SIG-M5 treated with dmso at 0.1 percent for 504 hours (cell line): ENCODE data around the gene IGLON5.

Source experiments
- DNase-seq: peaks from one replicate; lab custom pipeline; 2025; ENCODE audit not compliant: unreplicated experiment; lab: John Stamatoyannopoulos, UW

The IGLON5 gene

DNA sequence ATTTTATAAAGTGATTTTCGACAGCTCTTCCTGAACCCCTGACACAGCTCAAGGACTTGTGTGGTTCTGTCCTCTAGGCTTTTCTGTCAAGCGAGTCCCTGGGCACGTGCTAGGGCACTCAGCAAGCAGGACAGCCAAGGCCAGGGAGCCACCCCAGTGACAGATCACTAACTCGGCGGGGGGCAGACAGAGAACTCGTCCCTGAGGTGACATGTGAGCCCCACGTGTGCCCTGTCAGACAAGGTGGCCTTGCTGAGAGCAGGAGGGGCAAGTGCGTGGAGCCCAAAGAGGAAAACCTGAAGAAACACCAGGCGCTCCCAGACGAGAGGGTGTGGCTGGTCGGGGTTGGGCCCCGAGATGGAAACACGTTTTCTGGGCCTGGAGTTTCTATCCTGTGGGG, 49.8 kb downstream of the IGLON5 start:
- DNase-seq = no peak

DNA sequence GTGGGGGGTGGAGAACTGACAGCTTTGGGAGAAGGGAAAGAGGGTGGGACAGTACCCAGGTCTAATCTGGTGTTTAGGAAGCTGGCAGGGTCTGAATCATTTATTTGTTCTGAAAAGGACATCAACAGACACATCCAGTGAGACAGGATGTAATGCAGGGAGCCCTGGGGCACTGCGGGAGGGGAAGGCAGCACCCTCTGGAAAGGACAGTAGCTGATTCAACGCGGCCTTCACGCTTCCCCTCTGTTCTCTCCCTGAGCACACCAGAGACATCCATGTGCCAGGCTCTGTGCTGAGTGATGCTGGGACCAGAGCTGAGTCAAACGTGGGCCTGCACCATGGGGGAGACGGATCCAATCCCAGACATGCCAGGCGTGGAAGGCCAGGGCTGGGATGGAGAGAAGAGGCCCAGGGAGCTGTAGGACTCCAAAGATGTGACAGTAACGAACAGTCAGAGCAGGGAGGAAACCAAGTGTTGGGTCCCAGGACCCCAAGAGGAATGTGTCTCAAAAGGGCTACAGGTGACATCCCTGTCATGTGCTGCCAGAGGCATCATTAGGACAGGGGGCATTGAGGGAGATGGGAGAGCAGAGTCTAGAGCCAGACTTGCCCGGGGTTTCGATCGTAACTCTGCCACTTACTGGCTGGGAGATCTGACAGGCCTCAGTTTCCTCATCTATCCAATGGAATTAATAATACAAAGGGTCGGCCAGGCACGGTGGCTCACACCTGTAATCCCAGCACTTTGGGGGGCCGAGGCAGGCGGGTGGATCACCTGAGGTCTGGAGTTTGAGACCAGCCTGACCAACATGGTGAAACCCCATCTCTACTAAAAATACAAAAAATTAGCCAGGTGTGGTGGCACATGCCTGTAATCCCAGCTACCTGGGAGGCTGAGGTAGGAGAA, 53.0 kb downstream of the IGLON5 start:
- DNase-seq = no peak

DNA sequence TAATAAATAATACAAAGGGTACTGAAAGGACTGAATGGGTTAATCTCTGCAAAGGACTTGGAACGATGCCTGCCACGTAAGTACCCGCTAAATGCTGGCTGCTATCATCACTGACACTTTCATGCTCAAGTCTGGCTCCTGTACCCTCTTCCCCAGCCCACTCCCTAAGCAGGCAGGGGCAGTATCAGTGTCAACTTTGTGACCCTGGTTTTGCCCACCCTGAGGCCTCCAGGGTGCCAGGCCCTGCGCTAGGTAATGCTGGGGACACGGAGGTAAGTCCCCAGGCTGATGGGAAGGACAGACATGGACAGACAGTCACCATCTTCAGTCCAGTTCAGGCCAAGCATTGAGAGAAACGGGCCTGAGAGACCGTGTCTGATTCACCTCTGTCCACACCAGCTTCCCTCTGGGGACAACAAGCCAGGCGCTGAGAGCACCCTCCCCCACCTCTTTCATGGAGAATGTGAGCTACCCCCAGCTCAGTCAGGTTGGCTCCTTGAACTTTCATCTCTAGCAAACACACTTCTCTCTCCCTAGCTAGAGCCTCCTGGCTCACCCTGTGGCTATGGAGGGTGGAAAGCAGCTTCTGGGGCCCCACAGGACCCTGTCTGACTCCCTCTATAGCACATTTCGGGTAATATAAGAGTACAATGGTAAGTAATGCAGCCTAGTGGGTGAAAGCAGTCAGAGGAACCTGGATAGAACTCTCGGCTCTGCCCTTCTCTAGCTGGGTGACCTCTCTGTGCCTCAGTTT, 53.9 kb downstream of the IGLON5 start:
- peak; percentile 32 for DNase-seq

DNA sequence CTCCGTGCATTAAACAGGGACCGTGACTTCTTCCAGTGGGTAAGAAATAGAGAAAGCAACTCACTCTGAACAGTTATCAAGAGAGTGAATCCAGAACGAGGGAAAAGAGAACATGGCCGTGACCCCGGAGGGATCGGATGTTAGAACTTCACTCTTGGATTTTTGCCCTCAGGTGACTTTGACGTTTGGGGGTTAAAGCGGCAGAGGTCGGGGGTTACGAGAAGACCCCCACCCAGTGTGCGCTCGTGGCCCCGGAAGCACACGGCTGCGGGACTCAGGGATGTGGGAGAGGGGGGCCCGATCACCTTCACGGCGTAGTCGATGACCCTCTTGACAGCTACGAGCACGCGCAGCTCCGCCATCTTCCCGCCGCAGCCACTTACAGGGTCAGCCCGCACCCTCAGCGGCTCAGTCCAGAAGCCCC, 54.5 kb downstream of the IGLON5 start, which contains the start of gene ETFB:
Gene ETFB, minus strand, starts transcription at position 424 of the 424 bp plus-strand sequence. Its CDS starts 62 bp downstream, at position 362.
- no peak for DNase-seq

DNA sequence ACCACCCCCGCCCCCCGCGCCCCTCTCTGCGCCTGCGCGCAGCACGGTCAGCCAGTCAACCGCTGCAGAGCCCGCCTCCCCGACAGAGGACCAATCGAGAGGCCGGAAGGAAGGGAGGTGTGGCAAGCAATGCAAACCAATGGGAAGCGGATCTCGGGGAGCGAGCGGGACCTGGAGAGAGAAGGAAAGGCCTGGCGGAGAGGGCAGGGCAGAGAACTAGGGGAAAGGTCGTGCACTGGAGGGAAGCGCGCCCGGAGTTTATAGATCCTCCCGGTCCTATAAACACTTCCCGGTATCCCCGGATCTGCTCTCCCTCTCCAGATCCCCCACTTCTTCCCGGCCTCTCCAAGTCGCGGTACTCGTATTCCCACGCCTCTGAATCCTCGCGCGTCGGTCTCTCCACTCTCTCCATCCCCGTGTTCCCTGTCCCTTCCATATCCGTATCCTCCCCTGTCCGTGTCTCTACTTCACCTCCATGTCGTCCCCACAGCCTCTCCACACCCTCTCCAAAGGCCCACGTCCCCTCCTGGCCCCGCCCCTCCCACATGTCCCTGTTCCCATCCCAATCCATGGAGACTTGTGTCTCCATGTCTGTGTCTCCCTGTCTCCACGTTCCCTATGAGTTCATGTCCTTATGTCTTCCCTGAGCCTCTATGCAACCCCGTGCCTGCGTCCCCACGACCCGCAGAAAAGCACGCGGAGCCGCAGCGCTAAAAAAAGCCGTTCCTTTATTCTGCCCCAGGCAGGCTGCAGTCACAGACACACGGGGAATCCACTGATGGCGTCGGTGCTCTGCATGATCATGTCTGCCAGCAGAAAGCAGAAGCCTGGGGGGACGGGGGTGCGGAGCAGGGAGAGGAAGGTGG, 55.2 kb downstream of the IGLON5 start:
- DNase-seq = peak; percentile 98

DNA sequence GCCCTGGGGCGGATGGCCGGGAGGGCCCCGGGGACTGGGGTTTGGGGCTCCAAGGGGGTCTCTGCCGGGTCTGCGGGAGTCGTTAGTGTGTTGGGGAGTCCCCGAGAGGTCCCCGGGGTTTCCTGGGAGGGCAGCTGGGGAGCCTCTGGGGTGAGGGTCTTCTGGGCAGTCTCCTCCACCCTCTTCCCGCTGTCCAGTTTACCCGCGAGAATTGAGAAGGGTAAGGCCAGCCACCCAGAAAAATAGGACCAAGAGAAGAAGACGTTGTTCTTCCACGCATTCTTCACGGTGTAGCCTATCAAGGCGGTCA, 55.8 kb downstream of the IGLON5 start:
- DNase-seq = no peak

DNA sequence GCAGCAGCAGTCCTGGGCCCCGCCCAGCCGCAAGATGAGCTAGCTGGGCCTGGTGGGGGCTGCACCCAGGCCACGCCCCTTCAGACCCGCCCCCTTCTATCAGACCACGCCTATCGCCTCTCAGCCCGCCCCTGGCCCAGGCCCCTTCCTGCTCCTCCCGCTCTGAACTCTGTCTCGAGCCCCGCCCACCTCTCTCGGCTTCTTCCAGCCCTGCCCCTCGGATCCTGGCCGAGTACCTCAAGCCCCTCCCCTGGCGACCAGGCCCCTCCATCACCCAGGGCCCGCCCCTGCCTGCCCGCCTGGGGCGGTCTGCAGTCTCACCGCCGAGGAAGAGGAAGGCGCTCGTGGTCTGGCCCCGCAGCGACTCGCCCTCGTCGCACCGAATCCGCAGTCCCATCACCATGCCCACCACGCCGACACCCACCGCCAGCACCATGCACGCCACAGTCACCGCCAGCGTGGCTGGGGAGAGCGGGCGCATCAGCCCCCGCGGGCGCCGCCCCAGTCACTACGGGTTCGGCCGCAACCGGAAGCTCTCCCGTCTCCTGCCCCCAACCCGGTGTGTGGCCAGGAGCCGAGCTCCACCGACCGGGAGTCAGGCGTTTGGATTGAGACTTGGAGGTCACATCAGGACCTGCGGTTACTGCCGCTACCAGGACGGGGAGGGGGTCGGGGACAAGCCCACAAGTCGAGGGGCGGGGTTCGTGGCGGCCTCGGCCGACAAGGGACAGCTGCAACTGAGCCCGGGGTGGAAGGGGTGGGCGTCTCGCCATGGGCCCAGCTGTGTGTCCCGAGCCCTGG, 56.3 kb downstream of the IGLON5 start:
- peak; percentile 97 for DNase-seq

DNA sequence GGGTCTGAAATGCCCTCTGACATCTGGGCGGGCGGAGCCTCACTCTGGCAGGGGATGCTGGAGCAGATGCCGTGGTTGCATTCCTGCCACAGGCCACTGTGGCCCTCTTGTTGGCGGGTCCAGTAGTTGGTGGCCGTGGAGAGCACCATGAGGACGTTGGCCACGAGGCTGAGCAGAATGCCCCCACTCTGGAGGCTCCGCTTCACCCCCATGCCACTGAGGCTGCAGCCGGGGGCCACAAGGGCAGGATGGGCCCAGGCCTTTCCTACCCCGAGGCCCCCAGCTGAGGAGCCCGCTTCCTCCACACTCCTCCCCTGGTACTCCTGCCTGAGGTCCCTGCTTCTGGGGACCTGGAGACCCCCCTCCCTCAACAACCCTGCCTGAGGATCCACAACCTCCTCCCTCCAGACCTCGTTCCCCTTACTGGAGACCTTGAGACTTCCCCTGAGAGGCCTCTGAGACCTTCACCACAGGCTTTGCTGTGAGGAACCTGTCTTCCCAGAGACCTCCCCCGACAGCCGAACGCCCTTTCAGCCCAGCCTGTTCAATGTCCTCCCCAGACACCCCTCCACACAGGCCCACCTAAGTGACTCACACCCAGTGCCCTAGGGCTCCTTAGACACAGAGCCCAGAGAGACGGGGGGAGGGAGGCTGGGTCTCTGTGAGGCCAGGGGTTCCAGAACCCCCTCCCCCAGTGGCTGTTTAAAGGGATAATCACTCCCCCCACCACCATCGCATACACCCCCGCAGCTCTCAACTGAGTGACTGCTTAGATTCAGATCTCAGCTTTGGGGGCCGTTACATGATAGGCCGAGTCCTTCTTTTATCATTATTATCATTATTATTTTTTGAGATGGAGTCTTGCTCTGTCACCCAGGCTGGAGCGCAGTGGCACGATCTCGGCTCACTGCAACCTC, 57.2 kb downstream of the IGLON5 start, which contains the start of gene CLDND2:
Gene CLDND2, minus strand, starts transcription at position 638 of the 917 bp plus-strand sequence. Its CDS starts 426 bp downstream, at position 212.
- peak; percentile 17 for DNase-seq

DNA sequence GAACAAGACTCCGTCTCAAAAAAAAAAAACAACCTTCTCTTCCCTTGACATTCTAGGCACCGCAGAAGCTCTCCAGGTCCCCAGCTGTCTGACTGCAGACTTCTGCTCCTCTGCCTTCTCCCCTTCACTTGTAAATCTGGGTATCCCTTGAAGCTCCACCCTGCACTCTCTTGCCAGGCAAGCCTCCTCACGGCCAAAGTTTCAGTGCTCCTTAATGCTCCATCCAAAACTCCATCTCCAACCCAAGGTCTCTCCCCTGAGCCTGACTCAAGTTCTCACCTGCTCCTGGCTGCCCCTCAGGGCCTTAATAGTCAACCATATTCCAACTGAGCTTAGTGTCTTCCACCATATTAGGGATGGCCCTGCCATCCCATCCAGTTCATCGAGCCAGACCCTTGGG, 58.8 kb downstream of the IGLON5 start:
- DNase-seq = no peak

DNA sequence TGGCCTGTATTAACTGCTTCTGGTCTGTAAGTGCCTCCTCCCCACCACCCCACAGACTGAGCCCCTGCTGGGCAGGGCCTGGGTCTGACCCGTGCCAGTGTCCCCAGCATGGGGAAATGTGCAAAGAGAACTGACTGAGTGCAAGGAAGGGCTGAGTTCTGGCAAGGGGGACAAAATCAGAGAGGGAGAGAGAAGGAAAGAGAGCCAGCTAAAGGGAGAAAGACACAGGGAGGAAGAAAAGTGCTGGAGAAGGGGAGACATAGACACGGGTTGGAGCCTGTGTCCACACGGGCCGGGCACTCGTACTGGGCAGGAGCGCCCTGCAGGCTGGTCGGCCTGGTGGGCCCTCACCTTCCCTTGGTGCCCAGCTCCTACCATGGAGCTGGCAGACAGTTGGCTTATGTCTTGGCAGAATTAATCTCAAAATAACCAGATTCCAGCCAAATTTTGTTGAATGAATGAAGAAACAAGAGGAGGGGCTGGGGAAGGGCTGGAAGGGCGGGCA, 59.8 kb downstream of the IGLON5 start:
- DNase-seq = no peak

DNA sequence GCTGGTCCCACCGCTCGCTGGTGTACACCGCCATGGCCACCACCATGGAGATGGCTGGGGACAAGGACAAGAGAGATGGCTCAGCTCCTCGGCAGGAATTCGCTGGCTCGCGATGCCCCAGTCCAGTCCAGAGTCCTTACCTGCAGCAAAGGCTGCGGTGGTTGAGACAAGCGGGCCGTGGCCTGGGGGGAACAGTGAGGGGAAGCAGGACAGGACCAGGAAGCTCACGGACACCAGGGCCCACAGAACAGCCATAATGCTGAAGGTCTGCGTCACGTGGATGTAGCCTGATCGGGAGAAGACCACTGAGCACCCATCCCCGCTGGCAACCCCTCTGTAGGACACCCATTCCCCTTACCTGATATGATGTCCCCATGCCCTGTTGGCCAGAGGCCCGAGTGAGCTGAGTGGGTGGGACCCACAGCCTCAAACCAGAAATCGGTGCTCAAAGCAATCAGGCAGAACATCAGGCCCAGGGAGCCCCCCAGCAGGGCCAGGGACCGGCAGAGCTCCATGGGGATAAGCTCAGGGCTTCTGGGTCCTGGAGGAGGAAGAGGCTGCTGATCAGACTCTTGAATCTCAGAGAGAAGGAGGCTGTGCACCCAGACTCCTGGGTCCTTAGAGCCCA, 60.7 kb downstream of the IGLON5 start:
- DNase-seq = no peak

DNA sequence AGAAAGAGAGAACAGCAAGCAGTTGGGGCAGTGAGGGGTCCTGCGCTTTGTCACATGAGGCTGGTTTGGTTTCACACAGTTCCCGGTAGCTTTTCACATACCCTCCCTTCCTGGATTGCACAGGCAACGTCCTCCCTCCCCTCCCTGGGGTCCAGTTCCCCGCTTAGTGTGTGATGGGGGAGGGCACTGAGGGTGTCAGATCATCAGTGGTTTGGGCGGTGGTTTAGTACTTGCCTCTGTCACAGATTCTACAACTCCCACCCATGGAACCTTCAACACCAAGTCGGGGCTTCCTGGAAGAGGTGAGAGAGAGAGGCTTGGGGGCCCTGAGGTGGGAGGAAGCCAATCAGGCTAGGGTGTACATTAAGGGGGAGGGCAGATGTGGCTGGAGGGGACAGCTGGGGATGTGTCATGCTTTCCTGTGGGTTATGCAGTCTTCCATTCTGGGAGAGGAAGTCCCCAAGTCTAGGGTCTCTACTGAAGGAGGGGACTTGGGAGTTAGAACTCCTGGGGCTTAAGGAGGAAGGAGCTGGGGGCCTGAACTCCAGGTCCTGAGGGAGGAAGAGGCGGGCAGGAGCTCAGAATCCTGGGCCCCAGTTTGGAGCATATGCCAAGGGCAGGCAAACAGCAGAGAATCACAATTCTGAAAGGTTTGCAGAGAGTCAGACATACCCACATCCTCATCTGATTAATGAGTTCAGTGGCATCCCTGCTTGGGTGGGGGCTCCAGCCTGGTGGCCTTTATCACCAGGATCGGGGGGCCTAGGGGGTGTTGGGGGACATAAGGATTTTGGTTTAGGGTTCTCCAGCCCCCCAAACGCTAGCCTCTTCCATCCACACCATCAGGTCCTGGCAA, 61.4 kb downstream of the IGLON5 start, which contains the start of gene NKG7:
Gene NKG7, minus strand, starts transcription at position 6 of the 856 bp plus-strand sequence. CDS start 119 bp downstream, outside the sequence.
- DNase-seq = peak; percentile 96

DNA sequence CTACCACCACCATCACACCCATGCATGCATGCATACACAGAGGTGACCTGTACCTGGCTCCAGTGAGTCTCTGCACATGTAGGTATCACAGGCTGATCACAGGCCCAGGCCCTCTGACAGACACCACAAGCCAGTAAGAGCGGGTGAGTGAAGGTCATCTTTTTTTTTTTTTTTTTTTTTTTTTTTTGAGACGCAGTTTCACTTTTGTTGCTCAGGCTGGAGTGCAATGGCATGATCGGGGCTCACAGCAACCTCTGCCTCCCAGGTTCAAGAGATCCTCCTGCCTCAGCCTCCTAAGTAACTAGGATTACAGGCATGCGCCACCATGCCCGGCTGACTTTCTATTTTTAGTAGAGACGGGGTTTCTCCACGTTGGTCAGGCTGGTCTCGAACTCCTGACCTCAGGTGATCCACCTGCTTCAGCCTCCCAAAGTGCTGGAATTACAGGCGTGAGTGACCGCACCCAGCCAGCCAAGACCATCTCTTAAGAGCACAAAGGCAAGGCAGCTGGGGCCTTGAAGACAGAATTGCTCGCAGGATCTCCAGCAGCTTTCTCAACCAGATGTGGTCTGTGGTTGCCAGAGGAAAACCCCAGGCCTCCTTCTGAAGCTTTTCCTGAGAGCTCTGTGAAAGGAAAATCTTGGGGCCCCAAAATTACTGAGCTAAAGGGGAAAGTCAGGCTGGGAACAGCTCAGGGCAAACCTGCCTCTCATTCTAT, 64.2 kb downstream of the IGLON5 start:
- DNase-seq = peak; percentile 69

DNA sequence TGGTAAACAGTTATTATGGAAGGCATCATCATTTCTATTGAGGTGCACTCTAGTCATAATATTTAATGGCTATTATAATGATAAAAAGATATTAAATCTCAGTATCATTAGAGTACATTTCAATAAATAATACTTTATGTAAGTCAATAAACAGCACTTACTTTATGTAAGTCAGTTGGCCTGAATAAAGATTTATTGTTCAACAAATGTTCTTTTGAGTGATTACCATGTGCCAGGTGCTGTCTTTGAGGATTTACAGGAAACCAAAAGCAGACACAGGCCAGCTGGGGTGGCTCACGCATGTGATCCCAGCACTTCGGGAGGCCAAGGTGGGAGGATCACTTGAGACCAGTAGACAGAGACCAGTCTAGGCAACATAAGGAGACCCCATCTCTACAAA, 66.0 kb downstream of the IGLON5 start:
- no peak for DNase-seq

DNA sequence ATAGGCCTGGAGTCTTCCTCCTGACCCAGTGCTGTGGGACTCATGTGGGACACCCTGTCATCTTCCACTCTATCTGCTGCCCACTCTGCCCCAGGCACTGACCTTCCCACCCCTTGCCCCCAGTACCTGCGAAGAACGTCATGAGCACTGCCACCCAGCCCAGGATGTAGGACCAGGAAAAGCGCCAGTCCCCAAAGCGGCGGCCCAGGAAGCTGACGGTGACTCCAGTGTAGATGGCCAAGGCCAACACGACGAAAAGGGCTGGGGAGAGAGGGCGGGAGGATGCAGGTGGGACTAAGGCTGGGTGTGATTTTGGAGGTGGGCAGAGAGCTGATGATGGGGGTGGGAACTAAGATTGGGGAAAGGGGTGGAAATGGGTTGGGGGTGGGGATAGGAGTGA, 68.9 kb downstream of the IGLON5 start:
- no peak for DNase-seq
